ENCODE results near the gene PPIA.

- TF ChIP-seq POLR2A (IDR thresholded peaks at IDR 0.05) (no peak), CTCF (IDR thresholded peaks at IDR 0.05) (no peak), EP300 (IDR thresholded peaks at IDR 0.05; ENCODE audit: low read depth) (no peak), POLR2AphosphoS5 (IDR thresholded peaks at IDR 0.05) (no peak)
Observed at GRCh38 chr7:44764081-44764480, 32.4 kb upstream of the PPIA start.

All from transverse colon (tissue), 4 donors.